ENCODE results near the gene ERFE. TPM values are rescaled to one million over a fixed set of nuclear protein-coding genes. Genes with fewer than 3 reads are reported as not detected.

The ERFE gene
- total and polyA plus RNA-seq, 2 of the 4 experiments (the other 2 are of a cell fraction), result 1.3 to 3.5 TPM

- ChIA-PET POLR2A (ENCODE audit: unreplicated experiment) (no interaction called here), CTCF (interaction anchor here (0.7 kb wide), 1 partner anchor 50 kb away, joined by 5 read pairs; no protein-coding TSS in a partner anchor)
- Histone ChIP-seq H4K8ac (ENCODE audit: low read depth in 2 of 2, low read length in 2 of 2) (no peak overlapping the region), H3K56ac (ENCODE audit: extremely low read depth, insufficient read depth, low read length) (no peak overlapping the region), H3K36me3 (ENCODE audit: control insufficient read depth, insufficient read depth, low read length) (peaks cover 56% of the 10 kb centered on the region), H3K9me1 (ENCODE audit: insufficient read depth, low read length) (peaks cover under 1% of the 10 kb centered on the region; the same call in 1 of the 2 replicates), H2AK9ac (replicated peaks; ENCODE audit: low read depth, low read length, poor library complexity) (no peak overlapping the region), H3K9ac (ENCODE audit: low read depth, low read length) (no peak overlapping the region), H2BK5ac (ENCODE audit: low read depth, low read length, poor library complexity, severe bottlenecking) (no peak overlapping the region), H3K27me3 (ENCODE audit: control insufficient read depth, insufficient read depth, low read length) (no peaks in the 10 kb centered on the region), H3K4me1 (ENCODE audit: control insufficient read depth, insufficient read depth, low read length) (no peaks in the 10 kb centered on the region), H2AK5ac (ENCODE audit: low read depth, low read length) (no peak overlapping the region), H4K5ac (ENCODE audit: low read depth, low read length) (no peak overlapping the region), H2AFZ (replicated peaks; ENCODE audit: low read length, poor library complexity) (no peak overlapping the region), H3K14ac (replicated peaks; ENCODE audit: low read depth, low read length) (no peak overlapping the region), H3K27ac (ENCODE audit: insufficient read depth, low read length) (no peak overlapping the region), H2BK15ac (ENCODE audit: low read depth, low read length) (no peak overlapping the region), H3K4ac (ENCODE audit: low read depth, low read length) (no peak overlapping the region), H2BK20ac (ENCODE audit: low read depth, low read length) (no peak overlapping the region), H2BK120ac (ENCODE audit: low read depth, low read length) (no peak overlapping the region), H3K79me1 (ENCODE audit: low read depth in 1 of 2, low read length in 2 of 2) (peaks cover 15 to 39% of the 10 kb centered on the region in 2 experiments), H3K9me3 (ENCODE audit: control insufficient read depth, insufficient read depth, low read length) (no peaks in the 10 kb centered on the region), H3K23ac (ENCODE audit: low read depth, low read length) (no peak overlapping the region), H4K91ac (ENCODE audit: insufficient read depth, low read depth, low read length) (no peak overlapping the region), H3K4me3 (ENCODE audit: insufficient read depth, low read depth, low read length) (no peak overlapping the region), H3K18ac (ENCODE audit: low read depth, low read length) (no peak overlapping the region), H3K4me2 (ENCODE audit: low read depth, low read length) (no peak overlapping the region), H4K20me1 (ENCODE audit: insufficient read depth, low read length) (peaks cover 9% of the 10 kb centered on the region)
- ATAC-seq (ENCODE audit: low read depth) (no peak), DNase-seq (no peak)
- TF ChIP-seq NFE2L2 (IDR thresholded peaks at IDR 0.05; ENCODE audit: low read depth, low read length), result no peak
- no peak for TF ChIP-seq USF2 (IDR thresholded peaks at IDR 0.05; ENCODE audit: low read depth, low read length)
- TF ChIP-seq SMC3 (IDR thresholded peaks at IDR 0.05; ENCODE audit: low read depth, low read length), result no peak
- no peak for TF ChIP-seq RCOR1 (IDR thresholded peaks at IDR 0.05; ENCODE audit: insufficient replicate concordance, low read length)
- TF ChIP-seq CHD1 (IDR thresholded peaks at IDR 0.05; ENCODE audit: low read depth, low read length), result no peak
- no peak for TF ChIP-seq RAD21 (IDR thresholded peaks at IDR 0.05; ENCODE audit: low read length)
- TF ChIP-seq MXI1 (IDR thresholded peaks at IDR 0.05; ENCODE audit: borderline replicate concordance, low read depth, low read length), result no peak
- no peak for TF ChIP-seq MAFK (IDR thresholded peaks at IDR 0.05; ENCODE audit: low read depth, low read length)
- no peak for TF ChIP-seq CEBPB (IDR thresholded peaks at IDR 0.05; ENCODE audit: low read depth, low read length)
- no peak for TF ChIP-seq BHLHE40 (IDR thresholded peaks at IDR 0.05; ENCODE audit: low read depth, low read length)
- TF ChIP-seq, protein P1, sequence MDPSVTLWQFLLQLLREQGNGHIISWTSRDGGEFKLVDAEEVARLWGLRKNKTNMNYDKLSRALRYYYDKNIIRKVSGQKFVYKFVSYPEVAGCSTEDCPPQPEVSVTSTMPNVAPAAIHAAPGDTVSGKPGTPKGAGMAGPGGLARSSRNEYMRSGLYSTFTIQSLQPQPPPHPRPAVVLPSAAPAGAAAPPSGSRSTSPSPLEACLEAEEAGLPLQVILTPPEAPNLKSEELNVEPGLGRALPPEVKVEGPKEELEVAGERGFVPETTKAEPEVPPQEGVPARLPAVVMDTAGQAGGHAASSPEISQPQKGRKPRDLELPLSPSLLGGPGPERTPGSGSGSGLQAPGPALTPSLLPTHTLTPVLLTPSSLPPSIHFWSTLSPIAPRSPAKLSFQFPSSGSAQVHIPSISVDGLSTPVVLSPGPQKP (IDR thresholded peaks at IDR 0.05; ENCODE audit: borderline replicate concordance, low read depth, low read length), result no peak
- no peak for TF ChIP-seq CTCF (conservative IDR thresholded peaks at IDR 0.05; ENCODE audit: low read depth, low read length)
- no peak for TF ChIP-seq FOS (IDR thresholded peaks at IDR 0.05; ENCODE audit: low read depth, low read length)
- in situ Hi-C loops (cut with MboI; ENCODE audit: low sequenced_read_pairs), result no loop called here
- WGBS, 2 experiments (ENCODE audit: extremely low coverage in 2 of 2, insufficient read length in 1 of 2), result no CpG with 5 or more reads among the region's 2 CpGs
- BruUV-seq (replicated peaks), result no TSS peak
- dilution Hi-C loops (cut with HindIII; ENCODE audit: low sequenced_read_pairs, unreplicated experiment), result no loop called here
- intact Hi-C loops (cut with micrococcal nuclease), result no loop called here
These were observed 31.7 kb downstream of the ERFE start for GRCh38 chr2:238190445-238190844.

Data from IMR-90 (cell line).